Left ventricle myocardium superior (tissue), 1 donor: Measurements from ENCODE around the gene CGB7. TPM values are rescaled to one million over a fixed set of nuclear protein-coding genes. Genes with fewer than 3 reads are reported as not detected.
"Not testable (repeated sequence)": the region's sequence is repeated elsewhere in the genome, so short reads cannot be mapped to it uniquely, and the experiment has no call there.

Experiments used
- ATAC-seq: fragments of 200-7000 bp; cut with Tn5 transposase; one replicate; pipeline ENCODE4 v1.9.1; 2020; ENCODE audit warnings: mild to moderate bottlenecking, moderate library complexity
- DNase-seq: peaks from one replicate; pipeline ENCODE4 v3.0.0-alpha.2; 2020
- intact Hi-C: fragments of 100-400 bp; cut with micrococcal nuclease; formaldehyde crosslinking; loops from one replicate; pipeline ENCODE4 v1.11.0; 2022
- total RNA-seq: library from RNA; stranded (reverse); fragmentation: NEBNext Ultra II Directional; extraction: Animal tissue kit (Norgen Biotek cat#: 25700); gene quantifications from one replicate; pipeline ENCODE4 v1.2.1, GENCODE V29; 2021
- donor health status: DM: no; HTN: yes; CAD: no; lungs with severe emphysema.

Gene CGB7
- total RNA-seq, 1 donor from 2014 or later: not detected

DNA sequence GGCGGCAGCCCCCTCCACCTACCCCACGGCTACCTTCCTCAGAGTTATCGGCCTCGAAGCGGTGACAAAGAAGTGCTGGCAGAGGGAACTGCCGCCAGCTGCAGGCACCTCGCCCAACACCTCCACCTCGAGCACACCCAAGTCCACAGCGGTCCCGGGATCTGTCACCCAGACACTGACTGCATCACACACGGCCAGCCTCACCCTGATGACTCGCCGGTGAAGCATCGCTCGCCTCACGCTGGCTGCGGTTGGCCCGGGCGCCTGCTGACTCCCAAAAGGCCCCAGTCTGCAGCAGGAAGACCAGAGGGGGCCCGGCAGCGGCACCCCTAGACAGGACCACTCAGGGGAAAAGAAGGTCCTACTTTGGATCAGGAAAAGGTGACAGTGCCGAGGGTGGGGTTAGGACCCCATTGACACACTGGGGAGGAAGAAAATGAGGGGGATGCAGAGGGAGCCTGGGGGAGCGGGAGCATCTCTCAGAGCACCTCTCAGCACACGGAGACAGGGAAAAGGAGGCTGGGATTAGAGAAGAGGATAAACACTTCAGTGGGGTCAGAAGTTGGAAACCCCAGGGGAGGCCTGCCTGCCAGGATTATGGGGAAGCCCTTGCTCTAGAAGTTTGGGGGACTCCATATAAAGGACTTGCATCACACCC is 7.0 kb downstream of the CGB7 start:
- ATAC-seq, DNase-seq, intact Hi-C loops: not testable (repeated sequence)

DNA sequence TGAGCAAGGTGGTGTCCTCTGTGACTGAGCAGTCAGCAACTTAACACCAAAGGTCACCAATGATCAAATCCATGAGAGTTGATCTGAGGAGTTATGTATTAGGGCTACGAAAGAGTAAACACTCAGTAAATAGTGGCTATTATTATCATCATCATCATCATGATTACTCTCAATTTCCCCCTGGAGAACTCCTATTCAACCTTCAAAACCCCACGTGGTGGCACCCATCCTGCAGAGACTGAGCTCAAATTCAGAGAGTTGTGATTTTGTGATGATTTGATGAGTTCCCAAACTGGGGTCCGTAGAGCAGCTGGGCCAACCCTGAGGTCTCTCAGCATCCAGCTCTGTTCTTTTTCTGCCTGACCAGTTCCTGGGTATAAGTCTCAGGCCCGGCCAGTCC is 7.7 kb downstream of the CGB7 start:
- intact Hi-C loops, ATAC-seq, DNase-seq: not testable (repeated sequence)

DNA sequence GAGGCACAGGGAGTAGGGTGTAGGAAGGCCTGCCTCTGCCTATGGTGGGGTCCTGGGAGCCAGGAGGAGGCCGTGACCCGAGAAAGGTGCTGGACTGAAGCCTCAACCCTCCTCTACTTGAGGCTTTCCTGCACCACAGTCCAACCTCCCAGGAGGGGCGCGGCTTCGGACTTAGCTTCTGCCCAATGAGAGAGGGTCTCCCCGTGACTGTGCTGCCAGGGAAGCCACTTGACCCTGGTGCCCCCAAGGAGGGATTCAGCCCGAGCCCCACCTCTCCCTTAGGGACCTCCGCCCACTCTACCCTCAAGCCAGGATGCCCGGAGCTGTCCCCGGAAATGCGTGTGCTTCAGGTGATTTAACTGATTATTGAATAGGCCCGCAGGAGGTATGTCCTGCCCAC is 8.5 kb downstream of the CGB7 start, which contains the start of gene CGB8:
CGB8 (minus strand) TSS at position 101 of the 400 bp plus-strand sequence. CDS start 372 bp downstream, outside the sequence.
- intact Hi-C loops, ATAC-seq: not testable (repeated sequence)

DNA sequence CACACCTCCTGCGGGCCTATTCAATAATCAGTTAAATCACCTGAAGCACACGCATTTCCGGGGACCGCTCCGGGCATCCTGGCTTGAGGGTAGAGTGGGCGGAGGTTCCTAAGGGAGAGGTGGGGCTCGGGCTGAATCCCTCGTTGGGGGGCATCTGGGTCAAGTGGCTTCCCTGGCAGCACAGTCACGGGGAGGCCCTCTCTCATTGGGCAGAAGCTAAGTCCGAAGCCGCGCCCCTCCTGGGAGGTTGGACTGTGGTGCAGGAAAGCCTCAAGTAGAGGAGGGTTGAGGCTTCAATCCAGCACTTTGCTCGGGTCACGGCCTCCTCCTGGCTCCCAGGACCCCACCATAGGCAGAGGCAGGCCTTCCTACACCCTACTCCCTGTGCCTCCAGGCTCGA is 14.0 kb downstream of the CGB7 start, which contains the start of gene CGB5:
CGB5 (plus strand) TSS at position 301 of the 400 bp plus-strand sequence. CDS start 362 bp downstream, outside the sequence.
- ATAC-seq, DNase-seq, intact Hi-C loops: not testable (repeated sequence)

More for the DNA sequence above, 8.5 kb downstream of the CGB7 start, which contains the start of gene CGB8:
- not testable (repeated sequence) for DNase-seq

DNA sequence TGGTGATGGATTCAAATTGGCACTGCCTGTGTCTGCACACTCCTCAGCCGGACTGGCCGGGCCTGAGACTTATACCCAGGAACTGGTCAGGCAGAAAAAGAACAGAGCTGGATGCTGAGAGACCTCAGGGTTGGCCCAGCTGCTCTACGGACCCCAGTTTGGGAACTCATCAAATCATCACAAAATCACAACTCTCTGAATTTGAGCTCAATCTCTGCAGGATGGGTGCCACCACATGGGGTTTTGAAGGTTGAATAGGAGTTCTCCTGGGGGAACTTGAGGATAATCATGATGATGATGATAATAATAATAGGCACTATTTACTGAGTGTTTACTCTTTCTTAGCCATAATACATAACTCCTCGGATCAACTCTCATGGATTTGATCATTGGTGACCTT is 14.9 kb downstream of the CGB7 start:
- DNase-seq, ATAC-seq, intact Hi-C loops: not testable (repeated sequence)

DNA sequence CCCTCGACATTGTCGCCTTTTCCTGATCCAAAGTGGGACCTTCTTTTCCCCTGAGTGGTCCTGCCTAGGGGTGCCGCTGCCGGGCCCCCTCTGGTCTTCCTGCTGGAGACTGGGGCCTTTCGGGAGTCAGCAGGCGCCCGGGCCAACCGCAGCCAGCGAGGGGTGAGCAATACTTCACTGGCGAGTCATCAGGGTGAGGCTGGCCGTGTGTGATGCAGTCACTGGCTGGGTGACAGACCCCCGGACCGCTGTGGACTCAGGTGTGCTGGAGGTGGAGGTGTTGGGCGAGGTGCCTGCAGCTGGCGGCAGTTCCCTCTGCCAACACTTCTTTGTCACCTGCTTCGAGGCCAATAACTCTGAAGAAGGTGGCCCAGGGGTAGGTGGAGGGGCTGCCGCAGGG is 15.4 kb downstream of the CGB7 start:
- no peak for ATAC-seq
- intact Hi-C loops: no loop called here
- no peak for DNase-seq

DNA sequence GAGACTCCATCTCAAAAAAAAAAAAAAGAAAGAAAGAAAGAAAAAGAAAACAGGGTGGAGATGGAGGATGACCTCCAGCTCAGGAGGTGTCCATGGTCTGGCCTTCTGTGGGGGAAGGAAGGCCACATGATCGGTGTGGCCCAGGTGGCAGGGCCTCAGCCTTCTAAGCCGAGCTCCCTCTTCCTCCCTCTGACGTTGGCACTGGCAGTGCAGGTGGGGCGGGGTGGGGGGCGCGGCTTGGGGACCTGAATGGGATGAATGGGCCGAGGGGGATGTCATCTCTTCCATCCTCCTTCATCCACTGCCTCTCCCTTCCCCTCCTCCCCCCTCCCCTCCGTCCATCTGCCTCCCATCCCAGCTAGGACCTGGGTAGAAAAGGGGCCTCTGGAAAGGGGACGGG is 17.8 kb downstream of the CGB7 start:
- intact Hi-C loops, DNase-seq: not testable (repeated sequence)

DNA sequence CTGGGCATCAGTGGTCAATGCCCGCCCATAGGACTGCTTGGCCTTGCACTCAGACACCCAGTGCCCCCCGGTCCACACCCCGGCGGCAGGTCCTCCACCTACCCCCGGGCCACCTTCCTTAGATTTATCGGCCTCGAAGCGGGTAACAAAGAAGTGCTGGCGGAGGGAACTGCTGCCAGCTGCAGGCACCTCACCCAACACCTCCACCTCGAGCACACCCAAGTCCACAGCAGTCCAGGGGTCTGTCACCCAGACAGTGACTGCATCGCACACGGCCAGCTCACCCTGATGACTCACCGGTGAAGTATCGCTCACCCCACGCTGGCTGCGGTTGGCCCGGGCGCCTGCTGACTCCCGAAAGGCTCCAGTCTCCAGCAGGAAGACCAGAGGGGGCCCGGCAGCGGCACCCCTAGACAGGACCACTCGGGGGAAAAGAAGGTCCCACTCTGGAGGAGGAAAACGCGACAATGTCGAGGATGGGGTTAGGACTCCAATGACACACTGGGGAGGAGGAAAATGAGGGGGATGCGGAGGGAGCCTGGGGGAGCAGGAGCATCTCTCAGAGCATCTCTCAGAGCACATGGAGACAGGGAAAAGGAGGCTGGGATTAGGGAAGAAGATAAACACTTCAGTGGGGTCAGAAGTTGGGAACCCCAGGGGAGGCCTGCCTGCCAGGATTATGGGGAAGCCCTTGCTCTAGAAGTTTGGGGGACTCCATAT is 18.8 kb downstream of the CGB7 start:
- intact Hi-C loops, ATAC-seq, DNase-seq: not testable (repeated sequence)

More for the DNA sequence above, 17.8 kb downstream of the CGB7 start:
- not testable (repeated sequence) for ATAC-seq

DNA sequence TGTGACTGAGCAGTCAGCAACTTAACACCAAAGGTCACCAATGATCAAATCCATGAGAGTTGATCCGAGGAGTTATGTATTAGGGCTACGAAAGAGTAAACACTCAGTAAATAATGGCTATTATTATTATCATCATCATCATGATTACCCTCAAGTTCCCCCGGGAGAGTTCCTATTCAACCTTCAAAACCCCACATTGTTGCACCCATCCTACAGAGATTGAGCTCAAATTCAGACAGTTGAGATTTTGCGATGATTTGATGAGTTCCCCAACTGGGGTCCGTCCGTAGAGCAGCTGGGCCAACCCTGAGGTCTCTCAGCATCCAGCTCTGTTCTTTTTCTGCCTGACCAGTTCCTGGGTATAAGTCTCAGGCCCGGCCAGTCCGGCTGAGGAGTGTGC is 19.4 kb downstream of the CGB7 start:
- intact Hi-C loops, ATAC-seq: not testable (repeated sequence)

DNA sequence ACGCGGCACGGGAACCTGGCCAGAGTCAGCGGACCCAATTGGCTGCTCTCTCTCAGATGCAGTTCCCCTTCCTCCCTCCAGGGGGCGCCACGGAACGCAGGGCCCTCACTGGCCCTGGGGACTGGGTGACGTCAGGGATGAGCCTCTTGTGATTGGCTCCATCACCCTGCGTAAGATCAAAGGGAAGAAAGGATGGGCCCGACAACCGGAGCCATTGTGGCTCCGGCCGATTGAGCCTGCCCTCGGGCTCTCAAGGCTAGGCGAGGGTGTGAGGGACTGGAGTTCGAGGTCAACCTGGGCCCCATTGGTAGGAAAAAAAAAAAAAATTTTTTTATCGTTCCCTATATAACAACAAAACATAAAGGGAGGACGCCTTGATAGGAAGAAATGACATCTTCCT is 20.7 kb downstream of the CGB7 start, which contains the start of gene CGB1:
CGB1 (minus strand) TSS at position 81 of the 400 bp plus-strand sequence. CDS start 184 bp downstream, outside the sequence.
- ATAC-seq, DNase-seq, intact Hi-C loops: not testable (repeated sequence)

More for the DNA sequence above, 19.4 kb downstream of the CGB7 start:
- not testable (repeated sequence) for DNase-seq

DNA sequence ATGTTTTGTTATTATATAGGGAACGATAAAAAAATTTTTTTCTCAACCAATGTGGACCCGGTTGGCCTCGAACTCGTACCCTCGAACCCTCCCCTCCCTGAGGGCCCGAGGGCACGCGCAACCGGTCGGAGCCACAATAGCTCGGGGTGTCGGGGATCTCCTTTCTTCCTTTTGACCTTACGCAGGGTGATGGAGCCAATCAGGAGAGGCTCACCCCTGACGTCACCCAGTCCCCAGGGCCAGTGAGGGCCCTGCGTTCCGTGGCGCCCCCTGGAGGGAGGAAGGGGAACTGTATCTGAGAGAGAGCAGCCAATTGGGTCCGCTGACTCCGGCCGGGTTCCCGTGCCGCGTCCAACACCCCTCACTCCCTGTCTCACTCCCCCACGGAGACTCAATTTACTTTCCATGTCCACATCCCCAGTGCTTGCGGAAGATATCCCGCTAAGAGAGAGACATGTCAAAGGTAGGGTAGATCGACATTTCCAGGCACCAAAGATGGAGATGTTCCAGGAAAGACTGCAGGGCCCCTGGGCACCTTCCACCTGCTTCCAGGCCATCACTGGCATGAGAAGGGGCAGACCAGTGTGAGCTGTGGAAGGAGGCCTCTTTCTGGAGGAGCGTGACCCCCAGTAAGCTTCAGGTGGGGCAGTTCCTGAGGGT is 25.8 kb downstream of the CGB7 start, which contains the start of gene CGB2:
CGB2 (plus strand) TSS at position 249 of the 660 bp plus-strand sequence; CDS start at position 455, 206 bp downstream.
- intact Hi-C loops, ATAC-seq, DNase-seq: not testable (repeated sequence)

DNA sequence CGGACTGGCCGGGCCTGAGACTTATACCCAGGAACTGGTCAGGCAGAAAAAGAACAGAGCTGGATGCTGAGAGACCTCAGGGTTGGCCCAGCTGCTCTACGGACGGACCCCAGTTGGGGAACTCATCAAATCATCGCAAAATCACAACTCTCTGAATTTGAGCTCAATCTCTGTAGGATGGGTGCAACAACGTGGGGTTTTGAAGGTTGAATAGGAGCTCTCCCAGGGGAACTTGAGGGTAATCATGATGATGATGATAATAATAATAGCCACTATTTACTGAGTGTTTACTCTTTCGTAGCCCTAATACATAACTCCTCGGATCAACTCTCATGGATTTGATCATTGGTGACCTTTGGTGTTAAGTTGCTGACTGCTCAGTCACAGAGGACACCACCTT is 27.2 kb downstream of the CGB7 start:
- DNase-seq, ATAC-seq, intact Hi-C loops: not testable (repeated sequence)

DNA sequence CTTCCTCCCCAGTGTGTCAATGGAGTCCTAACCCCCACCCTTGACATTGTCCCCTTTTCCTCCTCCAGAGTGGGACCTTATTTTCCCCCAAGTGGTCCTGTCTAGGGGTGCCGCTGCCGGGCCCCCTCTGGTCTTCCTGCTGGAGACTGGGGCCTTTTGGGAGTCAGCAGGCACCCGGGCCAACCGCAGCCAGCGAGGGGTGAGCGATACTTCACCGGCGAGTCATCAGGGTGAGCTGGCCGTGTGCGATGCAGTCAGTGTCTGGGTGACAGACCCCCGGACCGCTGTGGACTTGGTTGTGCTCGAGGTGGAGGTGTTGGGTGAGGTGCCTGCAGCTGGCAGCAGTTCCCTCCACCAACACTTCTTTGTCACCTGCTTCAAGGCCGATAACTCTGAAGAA is 27.8 kb downstream of the CGB7 start:
- DNase-seq, ATAC-seq, intact Hi-C loops: not testable (repeated sequence)

DNA sequence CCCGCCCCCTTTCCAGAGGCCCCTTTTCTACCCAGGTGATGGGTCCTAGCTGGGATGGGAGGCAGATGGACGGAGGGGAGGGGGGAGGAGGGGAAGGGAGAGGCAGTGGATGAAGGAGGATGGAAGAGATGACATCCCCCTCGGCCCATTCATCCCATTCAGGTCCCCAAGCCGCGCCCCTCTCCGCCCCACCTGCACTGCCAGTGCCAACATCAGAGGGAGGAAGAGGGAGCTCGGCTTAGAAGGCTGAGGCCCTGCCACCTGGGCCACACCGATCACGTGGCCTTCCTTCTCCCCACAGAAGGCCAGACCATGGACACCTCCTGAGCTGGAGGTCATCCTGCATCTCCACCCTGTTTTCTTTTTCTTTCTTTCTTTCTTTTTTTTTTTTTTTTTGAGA is 28.9 kb downstream of the CGB7 start:
- intact Hi-C loops, DNase-seq, ATAC-seq: not testable (repeated sequence)

DNA sequence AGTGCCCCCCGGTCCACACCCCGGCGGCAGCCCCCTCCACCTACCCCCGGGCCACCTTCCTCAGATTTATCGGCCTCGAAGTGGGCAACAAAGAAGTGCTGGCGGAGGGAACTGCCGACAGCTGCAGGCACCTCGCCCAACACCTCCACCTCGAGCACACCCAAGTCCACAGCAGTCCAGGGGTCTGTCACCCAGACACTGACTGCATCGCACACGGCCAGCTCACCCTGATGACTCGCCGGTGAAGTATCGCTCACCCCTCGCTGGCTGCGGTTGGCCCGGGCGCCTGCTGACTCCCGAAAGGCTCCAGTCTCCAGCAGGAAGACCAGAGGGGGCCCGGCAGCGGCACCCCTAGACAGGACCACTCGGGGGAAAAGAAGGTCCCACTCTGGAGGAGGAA is 31.9 kb downstream of the CGB7 start:
- DNase-seq, intact Hi-C loops, ATAC-seq: not testable (repeated sequence)

DNA sequence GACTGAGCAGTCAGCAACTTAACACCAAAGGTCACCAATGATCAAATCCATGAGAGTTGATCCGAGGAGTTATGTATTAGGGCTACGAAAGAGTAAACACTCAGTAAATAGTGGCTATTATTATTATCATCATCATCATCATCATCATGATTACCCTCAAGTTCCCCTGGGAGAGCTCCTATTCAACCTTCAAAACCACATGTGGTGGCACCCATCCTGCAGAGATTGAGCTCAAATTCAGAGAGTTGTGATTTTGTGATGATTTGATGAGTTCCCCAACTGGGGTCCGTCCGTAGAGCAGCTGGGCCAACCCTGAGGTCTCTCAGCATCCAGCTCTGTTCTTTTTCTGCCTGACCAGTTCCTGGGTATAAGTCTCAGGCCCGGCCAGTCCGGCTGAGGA is 32.5 kb downstream of the CGB7 start:
- intact Hi-C loops, ATAC-seq, DNase-seq: not testable (repeated sequence)

DNA sequence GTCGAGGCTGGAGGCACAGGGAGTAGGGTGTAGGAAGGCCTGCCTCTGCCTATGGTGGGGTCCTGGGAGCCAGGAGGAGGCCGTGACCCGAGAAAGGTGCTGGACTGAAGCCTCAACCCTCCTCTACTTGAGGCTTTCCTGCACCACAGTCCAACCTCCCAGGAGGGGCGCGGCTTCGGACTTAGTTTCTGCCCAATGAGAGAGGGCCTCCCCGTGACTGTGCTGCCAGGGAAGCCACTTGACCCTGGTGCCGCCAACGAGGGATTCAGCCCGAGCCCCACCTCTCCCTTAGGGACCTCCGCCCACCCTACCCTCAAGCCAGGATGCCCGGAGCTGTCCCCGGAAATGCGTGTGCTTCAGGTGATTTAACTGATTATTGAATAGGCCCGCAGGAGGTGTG is 33.3 kb downstream of the CGB7 start, which contains the start of gene CGB3:
CGB3 (minus strand) TSS at position 101 of the 400 bp plus-strand sequence. CDS start 362 bp downstream, outside the sequence.
- ATAC-seq: not testable (repeated sequence)

DNA sequence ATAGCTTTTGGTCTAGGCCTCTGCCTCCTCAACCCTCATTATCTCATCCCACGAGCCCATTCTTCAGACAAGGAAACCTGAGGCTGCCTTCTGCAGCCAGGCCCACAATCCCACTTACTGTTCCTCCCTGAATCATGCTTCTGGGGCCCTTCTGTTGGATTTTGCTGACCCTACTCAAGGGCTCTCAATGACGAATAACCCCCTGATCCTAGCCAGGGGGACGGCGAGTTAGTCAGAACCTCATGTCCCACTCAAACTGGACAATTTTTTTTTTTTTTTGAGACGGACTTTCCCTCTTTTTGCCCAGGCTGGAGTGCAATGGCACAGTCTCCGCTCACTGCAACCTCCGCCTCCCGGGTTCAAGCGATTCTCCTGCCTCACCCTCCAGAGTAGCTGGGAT is 35.4 kb downstream of the CGB7 start:
- no peak for ATAC-seq
- intact Hi-C loops: no loop called here
- no peak for DNase-seq

More for the DNA sequence above, 33.3 kb downstream of the CGB7 start, which contains the start of gene CGB3:
- DNase-seq, intact Hi-C loops: not testable (repeated sequence)
